BE2C (cell line): ENCODE measurements around the gene CD93.

ENCODE experiments used
- DNase-seq: peaks from one replicate; pipeline ENCODE4 v3.0.0-alpha.2; 2020
- H3K27me3 ChIP-seq: fragments of 250-450 bp; sonication (Bioruptor Pico); 2 replicates; pipeline ENCODE4 v1.5.1; 2020; ENCODE audit warnings: mild to moderate bottlenecking
- H3K36me3 ChIP-seq: fragments of 250-450 bp; sonication (Bioruptor Pico); 2 replicates; pipeline ENCODE4 v1.5.1; 2020; ENCODE audit warnings: mild to moderate bottlenecking
- H3K4me1 ChIP-seq: fragments of 250-450 bp; sonication (Bioruptor Pico); 2 replicates; pipeline ENCODE4 v1.5.1; 2020
- H3K4me3 ChIP-seq: 2 replicates; pipeline ENCODE4 v1.5.1; 2011; ENCODE audit warnings: low read depth, low read length
- H3K9me3 ChIP-seq: fragments of 250-450 bp; sonication (Bioruptor Pico); 2 replicates; pipeline ENCODE4 v1.5.1; 2020
- CTCF ChIP-seq: IDR thresholded peaks from 2 replicates; pipeline ENCODE4 v1.5.1; 2012; ENCODE audit warnings: mild to moderate bottlenecking, low read depth, low read length

The CD93 gene

DNA sequence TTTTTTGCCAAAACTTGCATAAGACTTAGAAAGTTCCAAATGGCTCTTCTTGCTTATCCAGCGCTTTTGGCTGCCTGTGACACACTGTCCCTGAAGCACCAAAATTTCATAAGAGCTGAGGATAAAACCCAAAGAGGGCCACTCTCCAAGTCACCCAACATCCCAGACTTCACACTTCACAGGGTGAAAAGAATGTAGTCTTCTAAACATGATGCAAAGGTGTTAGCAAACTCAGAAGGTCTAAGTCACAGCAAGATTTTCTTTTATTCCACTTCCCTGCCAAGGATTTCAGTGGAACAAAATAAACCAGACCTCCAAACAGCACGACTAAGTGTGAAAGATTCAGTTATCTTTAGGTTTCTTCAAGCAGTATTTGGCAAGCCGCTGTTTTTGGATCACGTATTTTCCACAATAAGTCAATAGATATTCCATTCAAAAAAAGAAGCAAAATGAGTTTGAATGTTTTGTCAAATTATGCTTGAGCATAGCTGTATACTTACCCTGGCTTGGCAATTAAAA, 44.6 kb upstream of the CD93 start:
- Histone ChIP-seq H3K27me3 (no peaks in the 10 kb centered on the region), H3K4me3 (no peak overlapping the region), H3K9me3 (no peaks in the 10 kb centered on the region), H3K36me3 (no peaks in the 10 kb centered on the region), H3K4me1 (no peaks in the 10 kb centered on the region)
- DNase-seq, result no peak
- no peak for TF ChIP-seq CTCF

DNA sequence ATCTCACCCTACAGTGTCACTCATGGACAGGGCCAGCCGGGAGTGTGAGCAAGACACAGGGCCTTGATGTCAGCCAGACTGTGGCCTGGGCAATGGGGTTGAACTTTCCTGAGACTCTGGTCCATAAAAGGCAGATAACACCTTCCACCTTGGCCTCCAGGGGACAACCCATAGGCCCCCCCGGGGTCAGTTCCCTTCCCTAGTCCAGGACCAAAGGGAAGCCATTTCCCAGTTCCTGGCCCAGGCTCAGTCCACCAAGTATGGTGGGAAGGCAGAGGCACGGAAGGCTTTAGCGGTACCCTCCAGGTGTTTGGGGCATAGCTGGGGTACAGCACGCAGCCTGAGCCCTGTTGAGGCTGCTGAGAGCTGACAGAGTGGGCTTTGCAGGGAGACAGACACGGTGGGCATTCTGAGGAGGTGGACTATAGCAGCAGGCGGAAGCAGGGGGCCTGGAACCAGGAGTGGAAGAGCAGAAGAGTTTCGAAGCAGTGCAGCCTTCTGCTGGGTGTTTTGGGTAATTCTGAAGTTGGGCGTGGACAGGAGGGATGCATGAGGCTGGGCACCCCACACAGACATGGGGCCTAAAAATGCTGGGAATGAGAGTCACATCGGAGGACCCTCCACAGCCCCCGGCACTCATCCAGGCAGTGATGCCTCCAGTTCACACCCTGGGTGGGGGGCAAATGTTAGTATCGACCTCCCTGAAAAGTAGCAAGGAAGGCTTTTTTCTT, 43.9 kb upstream of the CD93 start:
- no peak for TF ChIP-seq CTCF

DNA sequence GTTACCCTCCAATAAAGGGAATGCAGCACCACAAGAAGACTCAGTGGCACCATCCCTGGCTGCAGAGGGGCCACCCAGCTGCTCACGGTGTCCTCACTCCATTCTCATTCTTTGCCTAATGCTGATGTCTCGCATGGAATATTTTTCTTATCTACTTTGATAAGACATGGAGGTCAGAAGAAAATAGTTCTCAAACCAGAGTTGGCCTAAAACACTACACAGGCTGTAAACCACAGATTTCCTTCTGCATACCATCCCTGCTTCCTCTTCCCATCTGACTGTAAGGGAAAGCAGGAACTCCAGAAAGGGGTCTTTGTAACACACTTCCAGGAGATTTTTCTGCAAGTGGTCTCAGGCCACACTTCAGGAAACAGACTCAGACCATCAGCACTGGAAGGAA, 43.1 kb upstream of the CD93 start:
- Histone ChIP-seq H3K4me3 (no peak overlapping the region), H3K27me3 (no peaks in the 10 kb centered on the region), H3K9me3 (no peaks in the 10 kb centered on the region), H3K36me3 (no peaks in the 10 kb centered on the region), H3K4me1 (no peaks in the 10 kb centered on the region)
- no peak for DNase-seq
- no peak for TF ChIP-seq CTCF

More for the DNA sequence above, 43.9 kb upstream of the CD93 start:
- Histone ChIP-seq H3K4me1 (no peaks in the 10 kb centered on the region), H3K36me3 (no peaks in the 10 kb centered on the region), H3K9me3 (no peaks in the 10 kb centered on the region), H3K27me3 (no peaks in the 10 kb centered on the region), H3K4me3 (no peak overlapping the region)
- no peak for DNase-seq

DNA sequence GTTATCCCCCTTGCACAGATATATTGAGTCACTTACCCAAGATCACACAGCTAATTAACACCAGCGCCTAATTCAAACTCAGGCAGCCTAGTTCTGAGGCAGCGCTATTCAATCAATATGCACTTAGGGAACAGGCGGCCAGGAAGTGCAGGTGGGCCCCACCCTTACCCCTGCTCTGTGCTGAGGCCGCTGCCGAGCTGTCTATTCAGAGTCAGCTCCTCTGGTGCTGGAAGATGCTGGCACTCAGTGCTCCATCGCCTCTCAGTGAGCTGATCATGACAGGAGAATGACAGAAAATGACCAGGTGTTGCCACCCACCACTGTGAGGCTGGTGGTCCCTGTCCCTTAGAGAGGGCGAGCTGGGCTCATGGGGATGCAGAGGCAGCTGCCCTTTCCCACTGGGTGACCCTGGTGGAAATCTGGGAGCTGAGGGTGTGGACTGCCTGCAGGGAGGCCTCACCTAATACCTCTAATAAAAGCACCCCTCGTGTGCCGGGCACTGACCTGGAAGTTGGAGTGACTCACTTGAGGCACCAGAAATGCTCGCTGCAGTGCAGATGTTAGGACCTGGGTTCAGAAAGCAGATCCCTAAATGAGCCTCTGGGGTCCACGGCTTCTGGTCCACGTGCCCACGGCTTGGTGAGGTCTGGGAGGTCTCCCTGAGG, 42.5 kb upstream of the CD93 start:
- no peak for DNase-seq
- H3K9me3 ChIP-seq, result no peaks in the 10 kb centered on the region
- H3K4me1 ChIP-seq, result no peaks in the 10 kb centered on the region
- H3K27me3 ChIP-seq, result no peaks in the 10 kb centered on the region
- H3K36me3 ChIP-seq, result no peaks in the 10 kb centered on the region
- no peak overlapping the region for H3K4me3 ChIP-seq
- TF ChIP-seq CTCF, result no peak

DNA sequence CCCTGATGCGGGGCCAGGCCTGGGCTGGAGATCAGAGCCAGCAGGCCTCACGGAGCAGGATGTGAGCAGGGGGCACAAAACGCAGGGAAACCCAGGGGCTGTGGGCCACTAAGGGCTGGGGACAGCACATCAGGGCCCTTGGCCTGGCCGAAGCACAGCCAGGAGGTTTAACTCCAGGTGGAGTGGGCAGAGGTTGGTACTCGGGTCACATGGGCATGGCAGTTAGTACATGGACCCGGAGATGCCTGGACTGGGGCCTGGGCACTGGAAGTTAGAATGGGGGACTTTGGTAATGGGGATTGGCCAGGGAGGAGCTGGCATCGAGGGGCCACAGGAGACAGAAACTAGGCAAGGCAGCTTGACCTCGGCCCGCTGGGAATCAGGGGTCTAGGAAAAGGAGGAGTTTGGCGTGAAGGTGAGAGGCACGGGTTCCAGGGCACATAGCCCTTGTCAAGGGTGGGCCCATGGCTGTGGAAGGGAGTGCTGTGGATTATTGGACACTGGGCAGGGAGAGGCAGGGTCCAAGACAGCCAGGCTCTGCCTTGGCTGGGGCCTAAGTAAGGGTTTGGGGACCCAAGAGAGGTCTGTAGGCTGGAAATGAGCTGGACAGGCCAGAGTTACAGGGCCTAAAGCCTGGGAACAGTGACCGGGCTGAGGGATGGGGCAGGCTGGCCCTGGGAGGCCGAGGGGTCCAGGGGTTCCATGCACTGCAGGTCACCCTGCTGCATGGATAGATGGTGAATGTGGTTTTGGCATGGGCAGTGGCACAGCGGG, 41.6 kb upstream of the CD93 start:
- no peak for DNase-seq
- Histone ChIP-seq H3K27me3 (no peaks in the 10 kb centered on the region), H3K4me3 (no peak overlapping the region), H3K4me1 (no peaks in the 10 kb centered on the region), H3K36me3 (no peaks in the 10 kb centered on the region), H3K9me3 (no peaks in the 10 kb centered on the region)
- no peak for TF ChIP-seq CTCF
